K562 (cell line): ENCODE measurements around the gene B9D2. TPM values are rescaled to one million over a fixed set of nuclear protein-coding genes. Genes with fewer than 3 reads are reported as not detected.

Experiments
- CHD4 ChIP-seq: fragments of 200-600 bp; sonication (generic); IDR thresholded peaks from 3 replicates; pipeline ENCODE4 v1.6.1; 2012; ENCODE audit warnings: low read depth, mild to moderate bottlenecking, mixed read lengths, low read length, inconsistent platforms; ENCODE audit not compliant: insufficient read depth, insufficient replicate concordance, poor library complexity, severe bottlenecking
- EP300 ChIP-seq: IDR thresholded peaks from 2 replicates; pipeline ENCODE4 v1.6.1; 2012; ENCODE audit warnings: low read length, improper control_type of control experiment
- HDAC8 ChIP-seq: fragments of 450-650 bp; IDR thresholded peaks from 2 replicates; pipeline ENCODE4 v1.6.1; 2016; ENCODE audit warnings: mild to moderate bottlenecking, missing genetic modification characterization, moderate library complexity, missing compliant biosample characterization
- MAFG ChIP-seq: fragments of 450-650 bp; conservative IDR thresholded peaks from 2 replicates; pipeline ENCODE4 v1.6.1; 2016; ENCODE audit warnings: missing genetic modification characterization, missing compliant biosample characterization
- MCM7 ChIP-seq, 2 experiments: fragments of 450-650 bp; IDR thresholded peaks; 2 replicates each; pipeline ENCODE4 v1.6.1; 2016 to 2018
- RBM17 ChIP-seq: fragments of 200-400 bp; formaldehyde crosslinking; IDR thresholded peaks from 2 replicates; pipeline ENCODE4 v1.6.1; 2017; ENCODE audit warnings: low read depth, mild to moderate bottlenecking, low read length, borderline replicate concordance
- SFPQ ChIP-seq: fragments of 200-400 bp; formaldehyde crosslinking; IDR thresholded peaks from 2 replicates; pipeline ENCODE4 v1.6.1; 2017; ENCODE audit warnings: mild to moderate bottlenecking, low read depth, low read length, moderate library complexity
- SIN3A ChIP-seq, 2 experiments: fragments of 150-350 bp in 1 of 2; IDR thresholded peaks; 2 replicates each; pipeline ENCODE4 v1.6.1; 2011 to 2016; ENCODE audit warnings: borderline replicate concordance in 2 of 2, low read depth in 2 of 2, low read length in 2 of 2, mild to moderate bottlenecking in 2 of 2, moderate library complexity in 2 of 2; ENCODE audit not compliant: control insufficient read depth in 1 of 2
- SLC30A9 ChIP-seq: fragments of 250-450 bp; sonication (Bioruptor Pico); IDR thresholded peaks from 2 replicates; pipeline ENCODE4 v1.8.0; 2022; ENCODE audit warnings: mild to moderate bottlenecking, moderate library complexity
- SNRNP70 ChIP-seq: fragments of 200-400 bp; formaldehyde crosslinking; optimal IDR thresholded peaks from 2 replicates; pipeline ENCODE3; 2017; ENCODE audit warnings: low read depth, low read length
- SP1 ChIP-seq: sonication (generic); formaldehyde crosslinking; IDR thresholded peaks from 2 replicates; pipeline ENCODE4 v1.8.1; 2022; ENCODE audit warnings: mild to moderate bottlenecking, missing genetic modification reagents
- TARDBP ChIP-seq: fragments of 450-650 bp; IDR thresholded peaks from 2 replicates; pipeline ENCODE4 v1.6.1; 2016
- TFAM ChIP-seq: fragments of 250-450 bp; sonication (Bioruptor Pico); conservative IDR thresholded peaks from 2 replicates; pipeline ENCODE4 v1.5.0; 2021; ENCODE audit warnings: mild to moderate bottlenecking, moderate library complexity
- THRA ChIP-seq: fragments of 450-650 bp; IDR thresholded peaks from 2 replicates; pipeline ENCODE4 v1.6.1; 2017; ENCODE audit warnings: mild to moderate bottlenecking, moderate library complexity
- ZBTB1 ChIP-seq: sonication (generic); formaldehyde crosslinking; IDR thresholded peaks from 2 replicates; pipeline ENCODE4 v1.8.1; 2023; ENCODE audit warnings: missing genetic modification reagents, low read depth, mild to moderate bottlenecking, borderline replicate concordance
- ZEB2 ChIP-seq: fragments of 450-650 bp; IDR thresholded peaks from 2 replicates; pipeline ENCODE4 v1.6.1; 2016
- ZNF165 ChIP-seq: fragments of 250-450 bp; sonication (Bioruptor Pico); IDR thresholded peaks from 2 replicates; pipeline ENCODE4 v1.4.0; 2020; ENCODE audit warnings: borderline replicate concordance
- ZNF311 ChIP-seq: fragments of 250-450 bp; sonication (Bioruptor Pico); IDR thresholded peaks from 2 replicates; pipeline ENCODE4 v1.4.0; 2020; ENCODE audit warnings: mild to moderate bottlenecking, moderate library complexity
- ZNF354B ChIP-seq: fragments of 250-450 bp; sonication (Bioruptor Pico); IDR thresholded peaks from 2 replicates; pipeline ENCODE4 v1.4.0; 2020
- ZNF512 ChIP-seq: IDR thresholded peaks from 2 replicates; pipeline ENCODE4 v1.6.1; 2016; ENCODE audit warnings: missing genetic modification characterization, missing compliant biosample characterization
- polyA plus RNA-seq, 8 experiments: library from polyadenylated mRNA; depleted of rRNA in 4 of 8; stranded (reverse) in 5 of 8; unstranded in 3 of 8; fragments of >200 nt; fragmentation: Nextera tagmentation in 2 of 8; fragmentation: Illumina TruSeq in 1 of 8; extraction: Ambion mirVana in 2 of 8; extraction: Trizol in 1 of 8; gene quantifications; 2 replicates each; pipeline versions ENCODE4 v1.2.1 to v1.2.3, GENCODE V29; 2011 to 2014; ENCODE audit warnings: inconsistent platforms in 1 of 8, missing spikeins in 1 of 8
- total RNA-seq, 7 experiments: library from RNA; depleted of rRNA in 6 of 7; stranded (reverse); fragments of >200 nt in 6 of 7; fragmentation: Illumina TruSeq in 2 of 7; extraction: Trizol in 2 of 7; gene quantifications; 2 replicates each; pipeline versions ENCODE4 v1.2.1 to v1.2.3, GENCODE V29; 2011 to 2021; ENCODE audit warnings: low replicate concordance in 1 of 7
- TF ChIP-seq, protein P1 (sequence below): fragments of 250-450 bp; sonication (Bioruptor Pico); IDR thresholded peaks from 2 replicates; pipeline ENCODE4 v1.8.0; 2021; ENCODE audit warnings: mild to moderate bottlenecking, moderate library complexity

The B9D2 gene
- total and polyA plus RNA-seq, 9 of the 15 experiments (the other 6 are each of a cell fraction or from before 2014, with no cell fraction given): 0.83 to 6.9 (median 2.8) TPM

GRCh38 chr19:41310033-41310831, 53.7 kb downstream of the B9D2 start, which contains the start of gene CCDC97 (continued):
- TF ChIP-seq HDAC8 (tag) (no peak; the same call in 1 of the 2 replicates), MCM7 (IDR thresholded peaks at IDR 0.05) (no peak), SNRNP70 (no peak), THRA (no peak), ZBTB1 (CRISPR knock-in tag) (peak; percentile 96), ZNF165 (CRISPR knock-in tag) (no peak), TARDBP (peak; percentile 86; the same call in 1 of the 2 replicates), TFAM (no peak), SIN3A (IDR thresholded peaks at IDR 0.05; ENCODE audit: borderline replicate concordance in 2 of 2, control insufficient read depth in 1 of 2, low read depth in 2 of 2, low read length in 2 of 2) (peak; percentile 66 to 95; a peak in 2 of 4 replicates), EP300 (peak; percentile 55), ZNF354B (no peak), SFPQ (no peak), ZEB2 (peak; percentile 99), ZNF512 (tag) (no peak), SLC30A9 (CRISPR knock-in tag) (no peak), CHD4 (no peak), ZNF311 (no peak), MAFG (tag) (no peak), RBM17 (no peak), SP1 (CRISPR knock-in tag) (peak; percentile 93)
- TF ChIP-seq, protein P1, sequence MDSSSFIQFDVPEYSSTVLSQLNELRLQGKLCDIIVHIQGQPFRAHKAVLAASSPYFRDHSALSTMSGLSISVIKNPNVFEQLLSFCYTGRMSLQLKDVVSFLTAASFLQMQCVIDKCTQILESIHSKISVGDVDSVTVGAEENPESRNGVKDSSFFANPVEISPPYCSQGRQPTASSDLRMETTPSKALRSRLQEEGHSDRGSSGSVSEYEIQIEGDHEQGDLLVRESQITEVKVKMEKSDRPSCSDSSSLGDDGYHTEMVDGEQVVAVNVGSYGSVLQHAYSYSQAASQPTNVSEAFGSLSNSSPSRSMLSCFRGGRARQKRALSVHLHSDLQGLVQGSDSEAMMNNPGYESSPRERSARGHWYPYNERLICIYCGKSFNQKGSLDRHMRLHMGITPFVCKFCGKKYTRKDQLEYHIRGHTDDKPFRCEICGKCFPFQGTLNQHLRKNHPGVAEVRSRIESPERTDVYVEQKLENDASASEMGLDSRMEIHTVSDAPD: no peak
